Lower leg skin (tissue), 3 donors: ENCODE data around the gene CHGA.

Experiments used
- POLR2A ChIP-seq, 2 donors: fragments of 450-650 bp; IDR thresholded peaks; one replicate each; pipeline ENCODE4 v1.6.1; 2016 to 2017; ENCODE audit warnings: antibody characterized with exemption in 2 of 2, mild to moderate bottlenecking in 1 of 2, moderate library complexity in 1 of 2
- TF ChIP-seq, protein P1 (sequence below), 3 donors: fragments of 450-650 bp; IDR thresholded peaks; one replicate each; pipeline ENCODE4 v1.5.1; 2016; ENCODE audit warnings: antibody characterized with exemption in 3 of 3, mild to moderate bottlenecking in 3 of 3, moderate library complexity in 2 of 3

GRCh38 chr14:92928961-92929688 lies 6.2 kb downstream of the CHGA start:
- TF ChIP-seq, protein P1, sequence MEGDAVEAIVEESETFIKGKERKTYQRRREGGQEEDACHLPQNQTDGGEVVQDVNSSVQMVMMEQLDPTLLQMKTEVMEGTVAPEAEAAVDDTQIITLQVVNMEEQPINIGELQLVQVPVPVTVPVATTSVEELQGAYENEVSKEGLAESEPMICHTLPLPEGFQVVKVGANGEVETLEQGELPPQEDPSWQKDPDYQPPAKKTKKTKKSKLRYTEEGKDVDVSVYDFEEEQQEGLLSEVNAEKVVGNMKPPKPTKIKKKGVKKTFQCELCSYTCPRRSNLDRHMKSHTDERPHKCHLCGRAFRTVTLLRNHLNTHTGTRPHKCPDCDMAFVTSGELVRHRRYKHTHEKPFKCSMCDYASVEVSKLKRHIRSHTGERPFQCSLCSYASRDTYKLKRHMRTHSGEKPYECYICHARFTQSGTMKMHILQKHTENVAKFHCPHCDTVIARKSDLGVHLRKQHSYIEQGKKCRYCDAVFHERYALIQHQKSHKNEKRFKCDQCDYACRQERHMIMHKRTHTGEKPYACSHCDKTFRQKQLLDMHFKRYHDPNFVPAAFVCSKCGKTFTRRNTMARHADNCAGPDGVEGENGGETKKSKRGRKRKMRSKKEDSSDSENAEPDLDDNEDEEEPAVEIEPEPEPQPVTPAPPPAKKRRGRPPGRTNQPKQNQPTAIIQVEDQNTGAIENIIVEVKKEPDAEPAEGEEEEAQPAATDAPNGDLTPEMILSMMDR (IDR thresholded peaks at IDR 0.05) = no peak
- no peak for TF ChIP-seq POLR2A (IDR thresholded peaks at IDR 0.05)
